Mesendoderm (in vitro differentiated cells): ENCODE measurements around the gene NANP.
"Not testable (repeated sequence)": the region's sequence is repeated elsewhere in the genome, so short reads cannot be mapped to it uniquely, and the experiment has no call there.

Experiments
- DNase-seq: peaks from one replicate; pipeline ENCODE4 v3.0.0; 2013
- H2AK5ac ChIP-seq: 2 replicates; pipeline ENCODE4 v1.6.1; 2013; ENCODE audit warnings: low read length, inconsistent platforms
- H2BK120ac ChIP-seq: 2 replicates; pipeline ENCODE4 v1.6.1; 2013; ENCODE audit warnings: low read depth, mild to moderate bottlenecking, low read length, moderate library complexity, mixed read lengths
- H2BK15ac ChIP-seq: replicated peaks from 2 replicates; pipeline ENCODE4 v1.6.1; 2013; ENCODE audit warnings: low read depth, mild to moderate bottlenecking, moderate library complexity
- H2BK5ac ChIP-seq: 2 replicates; pipeline ENCODE4 v1.6.1; 2013; ENCODE audit warnings: low read length, inconsistent platforms
- H3K18ac ChIP-seq: 2 replicates; pipeline ENCODE4 v1.6.1; 2013; ENCODE audit warnings: mild to moderate bottlenecking, low read length, mixed read lengths
- H3K23ac ChIP-seq: one replicate; pipeline ENCODE4 v1.6.1; 2013; ENCODE audit warnings: low read length
- H3K27ac ChIP-seq: 2 replicates; pipeline ENCODE4 v1.5.1; 2013; ENCODE audit warnings: low read depth, mild to moderate bottlenecking, inconsistent platforms, low read length, moderate library complexity
- H3K27me3 ChIP-seq: 2 replicates; pipeline ENCODE4 v1.6.1; 2013; ENCODE audit warnings: low read length, control low read depth, mild to moderate bottlenecking, inconsistent platforms; ENCODE audit not compliant: insufficient read depth, poor library complexity
- H3K36me3 ChIP-seq: 2 replicates; pipeline ENCODE4 v1.6.1; 2013; ENCODE audit warnings: low read length, inconsistent platforms; ENCODE audit not compliant: control insufficient read depth, insufficient read depth
- H3K4ac ChIP-seq: one replicate; pipeline ENCODE4 v1.6.1; 2013; ENCODE audit warnings: low read depth, mild to moderate bottlenecking, low read length, moderate library complexity
- H3K4me1 ChIP-seq: 2 replicates; pipeline ENCODE4 v1.6.1; 2013; ENCODE audit warnings: low read depth, low read length, inconsistent platforms; ENCODE audit not compliant: control insufficient read depth
- H3K4me2 ChIP-seq: 2 replicates; pipeline ENCODE4 v1.6.1; 2013; ENCODE audit warnings: low read length
- H3K4me3 ChIP-seq: 2 replicates; pipeline ENCODE4 v1.5.1; 2013; ENCODE audit warnings: mild to moderate bottlenecking, low read length
- H3K56ac ChIP-seq: one replicate; pipeline ENCODE4 v1.6.1; 2013; ENCODE audit warnings: low read length
- H3K79me1 ChIP-seq: 2 replicates; pipeline ENCODE4 v1.6.1; 2013; ENCODE audit warnings: low read length, inconsistent platforms
- H3K79me2 ChIP-seq: 2 replicates; pipeline ENCODE4 v1.6.1; 2013; ENCODE audit warnings: mild to moderate bottlenecking, low read length; ENCODE audit not compliant: control insufficient read depth, insufficient read depth
- H3K9ac ChIP-seq: 2 replicates; pipeline ENCODE4 v1.6.1; 2013; ENCODE audit warnings: low read length, inconsistent platforms
- H4K5ac ChIP-seq: one replicate; pipeline ENCODE4 v1.6.1; 2013; ENCODE audit warnings: low read length
- H4K8ac ChIP-seq: one replicate; pipeline ENCODE4 v1.6.1; 2013; ENCODE audit warnings: low read depth, mild to moderate bottlenecking, control low read depth, low read length, moderate library complexity
- WGBS: extraction: QIAGEN DNeasy Blood & Tissue Kit; methylation state at CpG from one replicate; pipeline ENCODE4 v1.1.7; 2013; ENCODE audit warnings: low lambda C conversion rate, missing lambda C conversion rate; ENCODE audit not compliant: insufficient coverage; ENCODE audit errors: extremely low coverage; 5-methylcytosine and 5-hydroxymethylcytosine counted together

The NANP gene

DNA sequence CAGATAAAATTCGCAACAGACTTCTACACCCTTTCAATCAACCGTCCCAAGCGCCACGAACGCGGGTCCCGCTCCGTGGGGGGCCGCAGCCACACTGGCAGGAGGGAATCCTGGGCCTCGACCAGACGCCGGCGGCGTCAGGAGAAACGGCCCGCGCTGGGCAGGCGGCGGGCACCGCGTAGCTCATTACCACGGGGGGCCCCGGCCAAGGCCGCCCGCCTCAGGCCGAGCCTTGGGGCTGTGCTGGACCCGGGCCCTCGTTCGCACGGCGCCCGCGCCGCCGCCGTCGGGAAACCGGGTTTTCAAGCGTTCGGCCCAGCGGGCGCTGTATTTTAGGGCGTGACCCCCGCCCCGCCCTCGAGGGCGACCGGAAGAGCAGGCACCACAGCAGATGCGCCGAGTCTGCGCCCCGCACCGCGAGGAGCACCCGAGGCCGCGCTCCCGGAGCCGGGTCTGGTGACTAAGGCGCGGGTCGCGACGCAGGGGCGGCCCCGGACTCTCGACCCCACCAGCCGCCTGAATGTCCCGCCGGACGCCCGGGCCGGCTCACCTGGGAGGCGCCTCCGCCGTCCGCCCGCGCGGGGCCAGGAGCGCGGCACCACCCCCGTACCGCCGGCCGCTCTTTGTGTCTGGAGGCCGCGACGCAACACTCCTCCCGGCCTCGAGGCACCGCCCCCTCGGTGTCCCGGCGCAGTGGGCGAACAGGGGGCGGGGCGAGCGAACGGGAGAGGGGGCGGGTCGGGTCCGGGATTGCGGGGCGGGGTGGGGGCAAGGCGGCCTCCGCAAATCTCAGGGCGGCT is 38.7 kb downstream of the NANP start, which contains the start of gene NINL:
TSS of gene NINL (minus strand) at position 627 of the 800 bp plus-strand sequence. CDS start 58,944 bp downstream, outside the sequence.
- Histone ChIP-seq H3K27ac (peak within 1 kb of the TSS; percentile 51), H3K9ac (peak within 1 kb of the TSS; percentile 98), H3K4ac (peak within 1 kb of the TSS; percentile 98), H2AK5ac (peak within 1 kb of the TSS; percentile 92), H4K8ac (no peak within 1 kb of the TSS), H2BK120ac (peak within 1 kb of the TSS; percentile 48), H3K56ac (peak within 1 kb of the TSS; percentile 100), H4K5ac (peak within 1 kb of the TSS; percentile 81), H3K36me3 (no peaks in the 10 kb centered on the region), H3K4me1 (no peaks in the 10 kb centered on the region), H2BK15ac (no peak within 1 kb of the TSS), H3K4me3 (peak within 1 kb of the TSS; percentile 89), H3K79me1 (peaks cover 6% of the 10 kb centered on the region), H3K18ac (peak within 1 kb of the TSS; percentile 97), H3K79me2 (peaks cover 33% of the 10 kb centered on the region), H3K4me2 (peak within 1 kb of the TSS; percentile 98), H3K27me3 (no peaks in the 10 kb centered on the region), H2BK5ac (peak within 1 kb of the TSS; percentile 78), H3K23ac (peak within 1 kb of the TSS; percentile 89)
- peak; percentile 88 for DNase-seq
- no CpG with 5 or more reads among the region's 108 CpGs for WGBS

DNA sequence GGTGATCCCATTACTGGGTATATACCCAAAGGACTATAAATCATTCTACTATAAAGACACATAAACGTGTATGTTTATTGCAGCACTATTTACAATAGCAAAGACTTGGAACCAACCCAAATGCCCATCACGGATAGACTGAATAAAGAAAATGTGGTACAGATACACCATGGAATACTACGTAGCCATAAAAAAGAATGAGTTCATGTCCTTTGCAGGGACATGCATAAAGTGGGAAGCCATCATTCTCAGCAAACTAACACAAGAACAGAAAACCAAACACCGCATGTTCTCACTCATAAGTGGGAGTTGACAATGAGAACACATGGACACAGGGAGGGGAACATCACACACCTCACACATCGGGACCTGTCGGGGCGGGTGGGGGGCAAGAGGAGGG is 40.2 kb downstream of the NANP start:
- Histone ChIP-seq H3K79me2 (peaks cover 44% of the 10 kb centered on the region), H3K79me1 (peaks cover 13% of the 10 kb centered on the region)
- H2BK5ac ChIP-seq, H3K36me3 ChIP-seq, H2AK5ac ChIP-seq, H3K4me3 ChIP-seq, H3K4ac ChIP-seq, H3K18ac ChIP-seq, H4K8ac ChIP-seq, H2BK15ac ChIP-seq, H3K27me3 ChIP-seq, H3K56ac ChIP-seq, H3K4me1 ChIP-seq, H2BK120ac ChIP-seq, H3K9ac ChIP-seq, H3K23ac ChIP-seq, H3K4me2 ChIP-seq, H4K5ac ChIP-seq, DNase-seq, H3K27ac ChIP-seq: not testable (repeated sequence)
- no CpG with 5 or more reads among the region's 7 CpGs for whole genome bisulfite sequencing

DNA sequence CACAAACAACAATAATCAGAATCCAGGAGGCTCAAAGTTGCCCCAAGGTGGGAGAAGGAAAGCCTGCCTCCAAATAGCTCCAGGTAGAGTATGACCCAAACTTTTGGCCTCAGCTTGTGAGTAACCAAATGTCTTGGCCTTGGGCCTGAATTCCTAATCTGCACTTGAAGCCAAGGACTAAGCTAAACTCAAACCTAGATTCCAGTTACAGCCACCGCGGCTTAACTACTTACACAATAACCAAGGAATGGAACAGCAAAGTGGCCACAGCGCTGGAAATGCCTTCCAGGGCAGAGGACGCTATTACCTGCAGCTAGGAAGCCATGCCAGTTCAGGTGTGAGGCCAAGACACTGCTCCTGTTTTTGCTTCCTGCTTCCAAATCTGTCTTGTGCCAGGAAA is 43.1 kb downstream of the NANP start:
- no peak overlapping the region for H3K4me3 ChIP-seq
- DNase-seq: no peak
- H3K23ac ChIP-seq: no peak overlapping the region
- H3K18ac ChIP-seq: no peak overlapping the region
- H2BK15ac ChIP-seq: no peak overlapping the region
- no peak overlapping the region for H3K56ac ChIP-seq
- no peak overlapping the region for H2BK120ac ChIP-seq
- H3K4me2 ChIP-seq: no peak overlapping the region
- H3K4me1 ChIP-seq: peaks cover 2% of the 10 kb centered on the region
- peaks cover 1% of the 10 kb centered on the region for H3K36me3 ChIP-seq
- H4K5ac ChIP-seq: no peak overlapping the region
- H3K27ac ChIP-seq: no peak overlapping the region
- no peaks in the 10 kb centered on the region for H3K27me3 ChIP-seq
- H4K8ac ChIP-seq: no peak overlapping the region
- peaks cover 63% of the 10 kb centered on the region for H3K79me2 ChIP-seq
- WGBS: no CpG with 5 or more reads among the region's 4 CpGs
- no peak overlapping the region for H3K9ac ChIP-seq
- H3K79me1 ChIP-seq: peaks cover 23% of the 10 kb centered on the region
- H2BK5ac ChIP-seq: no peak overlapping the region
- no peak overlapping the region for H2AK5ac ChIP-seq
- H3K4ac ChIP-seq: no peak overlapping the region

DNA sequence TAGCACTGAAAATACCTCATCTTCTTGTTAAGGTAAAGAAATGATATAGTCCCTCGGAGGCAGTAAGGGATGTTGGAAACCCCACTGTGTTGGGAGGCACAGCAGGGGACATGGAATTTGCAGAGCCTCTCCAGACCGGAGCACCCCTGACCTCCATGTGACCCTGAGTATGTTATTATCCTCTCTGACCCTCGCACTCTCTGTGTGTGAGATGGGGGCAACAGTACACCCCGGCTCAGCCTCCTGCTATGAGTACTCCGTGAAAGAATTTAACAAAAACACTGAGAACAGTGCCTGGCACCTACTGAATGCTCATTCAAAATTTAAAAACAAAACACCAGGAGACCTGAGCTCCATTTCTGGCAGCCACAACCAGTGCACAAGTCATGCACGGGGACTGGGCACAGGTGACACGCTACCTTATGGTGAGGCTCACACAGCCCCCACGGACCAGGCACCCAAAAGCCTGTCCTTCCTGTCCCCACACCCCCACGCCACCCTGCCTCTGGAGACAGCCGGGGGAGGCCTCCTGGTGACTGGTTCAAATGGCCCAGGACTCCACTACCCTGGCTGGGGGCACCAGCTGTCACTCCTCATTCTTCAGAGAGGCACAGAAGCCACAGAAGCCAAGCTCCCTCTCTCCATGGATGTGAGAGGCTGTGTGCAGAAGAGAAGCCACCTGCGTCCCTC is 44.6 kb downstream of the NANP start:
- no peak overlapping the region for H2BK120ac ChIP-seq

DNA sequence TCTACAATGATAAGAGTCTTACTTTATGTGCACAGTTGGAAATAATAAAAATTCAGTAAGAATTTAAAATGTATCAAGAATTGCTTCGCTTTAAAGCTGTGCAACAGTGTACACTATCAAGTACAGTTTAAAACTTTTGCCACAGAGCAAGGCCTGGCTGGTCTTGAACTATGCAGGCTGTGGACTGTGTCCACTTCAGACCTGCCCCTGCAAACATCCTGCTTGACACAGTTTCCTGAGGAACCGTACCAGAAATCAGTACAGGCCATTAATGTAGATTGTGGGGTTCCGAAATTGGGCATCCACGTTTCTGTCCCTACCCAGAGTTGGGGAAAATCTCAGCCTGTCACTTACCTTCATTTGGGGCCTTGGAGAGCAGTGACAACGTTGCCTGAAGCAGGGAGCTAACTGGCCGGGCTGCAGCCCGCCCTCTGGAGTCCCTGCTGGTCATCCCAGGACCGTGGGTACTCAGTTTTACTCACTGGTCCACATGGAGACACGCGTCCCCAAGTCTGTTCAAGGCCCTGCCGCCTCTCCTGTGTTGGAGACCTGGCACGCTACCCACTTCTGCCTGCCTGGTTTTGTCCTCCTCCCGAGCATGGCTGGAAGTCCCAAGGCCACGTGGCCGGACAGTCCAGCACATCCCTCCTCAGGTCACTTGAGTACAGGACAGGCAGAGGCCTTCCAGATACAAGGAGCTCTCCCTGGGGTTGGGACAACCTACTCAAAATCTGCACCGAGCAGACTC is 46.9 kb downstream of the NANP start:
- H2BK15ac ChIP-seq: no peak overlapping the region
- H2BK5ac ChIP-seq: no peak overlapping the region
- no peak overlapping the region for H3K18ac ChIP-seq
- H3K79me1 ChIP-seq: peaks cover 32% of the 10 kb centered on the region
- H4K8ac ChIP-seq: no peak overlapping the region
- H2AK5ac ChIP-seq: no peak overlapping the region
- H3K4me1 ChIP-seq: peaks cover 2% of the 10 kb centered on the region
- no peak for DNase-seq
- no peak overlapping the region for H2BK120ac ChIP-seq
- H3K79me2 ChIP-seq: peaks cover 64% of the 10 kb centered on the region
- WGBS: no CpG with 5 or more reads among the region's 16 CpGs
- no peak overlapping the region for H3K4me3 ChIP-seq
- no peak overlapping the region for H3K56ac ChIP-seq
- H3K27me3 ChIP-seq: no peaks in the 10 kb centered on the region
- H4K5ac ChIP-seq: no peak overlapping the region
- peaks cover 1% of the 10 kb centered on the region for H3K36me3 ChIP-seq
- no peak overlapping the region for H3K9ac ChIP-seq
- no peak overlapping the region for H3K23ac ChIP-seq
- no peak overlapping the region for H3K4me2 ChIP-seq
- no peak overlapping the region for H3K4ac ChIP-seq
- H3K27ac ChIP-seq: no peak overlapping the region

More for the DNA sequence above, 44.6 kb downstream of the NANP start:
- H3K4me2 ChIP-seq: no peak overlapping the region
- H3K56ac ChIP-seq: no peak overlapping the region
- no peak overlapping the region for H4K5ac ChIP-seq
- H3K18ac ChIP-seq: no peak overlapping the region
- H2AK5ac ChIP-seq: no peak overlapping the region
- peaks cover 25% of the 10 kb centered on the region for H3K79me1 ChIP-seq
- no CpG with 5 or more reads among the region's 11 CpGs for WGBS
- peaks cover 1% of the 10 kb centered on the region for H3K36me3 ChIP-seq
- H2BK15ac ChIP-seq: no peak overlapping the region
- no peak overlapping the region for H3K23ac ChIP-seq
- H2BK5ac ChIP-seq: no peak overlapping the region
- no peak overlapping the region for H3K27ac ChIP-seq
- H4K8ac ChIP-seq: no peak overlapping the region
- peaks cover 2% of the 10 kb centered on the region for H3K4me1 ChIP-seq
- H3K4me3 ChIP-seq: no peak overlapping the region
- peaks cover 64% of the 10 kb centered on the region for H3K79me2 ChIP-seq
- no peak overlapping the region for H3K4ac ChIP-seq
- no peaks in the 10 kb centered on the region for H3K27me3 ChIP-seq
- peak; percentile 27 for DNase-seq
- no peak overlapping the region for H3K9ac ChIP-seq
